Muscle layer of duodenum (tissue), 2 donors: ENCODE results near the gene RAD51B.

ENCODE experiments used
- H3K27ac ChIP-seq: one replicate; pipeline ENCODE4 v1.7.0; 2013; ENCODE audit warnings: mild to moderate bottlenecking, low read length
- H3K27me3 ChIP-seq: one replicate; pipeline ENCODE4 v1.7.0; 2013; ENCODE audit warnings: low read depth, mild to moderate bottlenecking, control low read depth, low read length
- H3K36me3 ChIP-seq, 2 donors: one replicate each; pipeline ENCODE4 v1.7.0; 2013; ENCODE audit warnings: low read length in 2 of 2, control low read depth in 1 of 2, mild to moderate bottlenecking in 1 of 2; ENCODE audit not compliant: insufficient read depth in 2 of 2, control insufficient read depth in 1 of 2
- H3K4me1 ChIP-seq, 2 donors: one replicate each; pipeline ENCODE4 v1.7.0; 2013; ENCODE audit warnings: low read length in 2 of 2, mild to moderate bottlenecking in 2 of 2, control low read depth in 1 of 2, moderate library complexity in 1 of 2; ENCODE audit not compliant: insufficient read depth in 2 of 2, control insufficient read depth in 1 of 2
- H3K4me3 ChIP-seq, 2 donors: one replicate each; pipeline ENCODE4 v1.7.0; 2013; ENCODE audit warnings: low read length in 2 of 2, low read depth in 1 of 2, mild to moderate bottlenecking in 1 of 2
- H3K9me3 ChIP-seq, 2 donors: one replicate each; pipeline ENCODE4 v1.7.0; 2013; ENCODE audit warnings: low read length in 2 of 2, control low read depth in 1 of 2, mild to moderate bottlenecking in 1 of 2; ENCODE audit not compliant: control insufficient read depth in 1 of 2
- donor health status: healthy.

The RAD51B gene

DNA sequence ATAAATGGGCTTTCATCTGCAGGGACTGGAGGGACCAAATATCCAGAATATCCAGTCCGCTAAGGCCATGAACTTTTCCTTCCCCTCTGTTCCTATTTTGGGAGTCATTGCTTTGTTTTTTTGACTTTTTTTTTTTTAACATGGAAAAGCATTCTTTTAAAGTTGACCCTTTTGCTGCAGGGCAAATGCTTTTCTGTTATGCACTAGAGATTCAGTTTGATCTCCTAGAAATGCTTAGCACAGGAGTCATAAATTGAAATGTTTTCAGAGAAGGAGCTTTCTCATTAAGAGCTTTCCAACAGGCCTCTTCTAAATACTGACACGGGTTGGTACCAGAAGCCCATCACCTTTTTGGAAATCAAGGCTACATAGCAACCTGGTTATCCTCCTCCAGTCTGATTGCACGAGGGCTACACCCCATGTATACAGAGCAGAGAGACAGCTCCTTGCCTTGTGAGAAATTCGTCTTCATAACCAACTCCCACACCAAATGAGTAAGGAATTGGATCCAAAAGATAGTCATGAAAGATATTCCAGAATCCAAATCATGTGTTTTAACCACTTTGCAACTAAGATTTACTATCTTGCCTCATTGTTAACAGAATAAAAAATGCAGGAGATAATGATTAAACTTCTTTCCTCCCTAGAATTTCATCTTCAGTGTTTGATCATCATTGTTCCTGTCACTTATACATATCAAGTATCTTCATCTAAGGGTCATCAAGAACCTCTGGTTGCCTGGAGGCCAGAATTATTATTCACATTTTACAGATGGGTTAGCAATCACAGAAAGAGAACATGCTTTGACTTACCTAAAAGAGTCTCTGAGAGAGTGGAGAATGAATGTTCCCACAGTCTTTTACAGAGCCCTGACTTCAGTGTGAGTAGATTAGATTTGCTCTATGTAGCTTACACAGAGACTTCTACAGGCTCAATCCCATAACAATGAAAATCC, 583.9 kb downstream of the RAD51B start:
- Histone ChIP-seq H3K27me3 (no peaks in the 10 kb centered on the region), H3K4me1 (peaks cover 0 to 24% of the 10 kb centered on the region in 2 donors), H3K9me3 (no peaks in the 10 kb centered on the region), H3K4me3 (no peak overlapping the region), H3K27ac (no peak overlapping the region), H3K36me3 (no peaks in the 10 kb centered on the region)

GRCh38 chr14:68404146-68404527, 584.6 kb downstream of the RAD51B start:
- Histone ChIP-seq H3K36me3 (no peaks in the 10 kb centered on the region), H3K27me3 (no peaks in the 10 kb centered on the region), H3K9me3 (no peaks in the 10 kb centered on the region), H3K27ac (no peak overlapping the region), H3K4me1 (peaks cover 0 to 21% of the 10 kb centered on the region in 2 donors), H3K4me3 (no peak overlapping the region)

- H3K4me3 ChIP-seq: no peak overlapping the region
- H3K4me1 ChIP-seq: peaks cover 0 to 21% of the 10 kb centered on the region in 2 donors
- no peaks in the 10 kb centered on the region for H3K36me3 ChIP-seq
- H3K9me3 ChIP-seq: no peaks in the 10 kb centered on the region
- H3K27ac ChIP-seq: no peak overlapping the region
- H3K27me3 ChIP-seq: no peaks in the 10 kb centered on the region
These were observed 585.1 kb downstream of the RAD51B start for GRCh38 chr14:68404652-68405183.

DNA sequence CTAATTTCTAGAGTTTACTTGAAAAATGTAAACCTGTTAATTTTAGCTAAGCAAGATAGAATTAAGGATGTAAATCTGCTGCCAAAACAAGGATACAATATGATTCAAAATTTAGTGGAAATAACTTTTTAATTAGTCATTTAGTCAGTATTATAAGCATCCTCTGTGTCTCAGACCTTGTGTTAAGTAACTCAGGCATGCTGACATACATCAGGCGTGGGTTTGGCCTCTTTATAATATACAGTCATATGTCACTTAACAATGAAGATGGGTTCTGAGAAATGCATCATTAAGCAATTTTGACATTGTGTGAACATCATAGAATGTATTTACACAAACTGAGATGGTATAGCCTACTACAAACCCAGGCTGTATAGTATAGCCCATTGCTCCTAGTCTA, 586.4 kb downstream of the RAD51B start:
- H3K36me3 ChIP-seq: no peaks in the 10 kb centered on the region
- H3K4me1 ChIP-seq: peaks cover 0 to 21% of the 10 kb centered on the region in 2 donors
- no peaks in the 10 kb centered on the region for H3K27me3 ChIP-seq
- H3K9me3 ChIP-seq: no peaks in the 10 kb centered on the region
- H3K4me3 ChIP-seq: no peak overlapping the region
- no peak overlapping the region for H3K27ac ChIP-seq

GRCh38 chr14:68407285-68407684, 587.7 kb downstream of the RAD51B start:
- Histone ChIP-seq H3K4me1 (peaks cover 0 to 13% of the 10 kb centered on the region in 2 donors), H3K4me3 (no peak overlapping the region), H3K36me3 (no peaks in the 10 kb centered on the region), H3K27ac (no peak overlapping the region), H3K9me3 (no peaks in the 10 kb centered on the region), H3K27me3 (no peaks in the 10 kb centered on the region)

DNA sequence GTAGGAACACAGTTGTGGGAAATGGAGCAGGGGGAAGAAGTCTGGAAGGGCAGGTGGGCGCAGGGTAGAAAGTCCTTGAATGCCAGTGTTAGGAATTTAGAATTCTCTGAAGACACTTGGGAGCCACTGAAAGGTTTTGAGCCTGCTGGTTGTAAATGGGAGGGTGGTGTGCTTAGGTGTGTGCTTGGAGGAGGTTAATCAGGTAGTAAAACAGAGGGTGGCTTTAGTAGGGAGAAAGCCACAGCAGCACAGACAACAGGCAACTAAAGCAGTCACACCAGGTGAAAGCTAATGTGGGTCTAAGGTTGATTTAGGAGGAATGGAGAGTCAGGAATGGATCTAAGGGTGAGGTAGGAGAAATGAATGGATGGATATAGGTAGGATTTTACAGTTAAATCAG, 588.2 kb downstream of the RAD51B start:
- Histone ChIP-seq H3K4me3 (no peak overlapping the region), H3K27me3 (no peaks in the 10 kb centered on the region), H3K4me1 (peaks cover 0 to 10% of the 10 kb centered on the region in 2 donors), H3K36me3 (no peaks in the 10 kb centered on the region), H3K9me3 (no peaks in the 10 kb centered on the region), H3K27ac (no peak overlapping the region)

GRCh38 chr14:68408680-68409079, 589.1 kb downstream of the RAD51B start:
- no peaks in the 10 kb centered on the region for H3K36me3 ChIP-seq

DNA sequence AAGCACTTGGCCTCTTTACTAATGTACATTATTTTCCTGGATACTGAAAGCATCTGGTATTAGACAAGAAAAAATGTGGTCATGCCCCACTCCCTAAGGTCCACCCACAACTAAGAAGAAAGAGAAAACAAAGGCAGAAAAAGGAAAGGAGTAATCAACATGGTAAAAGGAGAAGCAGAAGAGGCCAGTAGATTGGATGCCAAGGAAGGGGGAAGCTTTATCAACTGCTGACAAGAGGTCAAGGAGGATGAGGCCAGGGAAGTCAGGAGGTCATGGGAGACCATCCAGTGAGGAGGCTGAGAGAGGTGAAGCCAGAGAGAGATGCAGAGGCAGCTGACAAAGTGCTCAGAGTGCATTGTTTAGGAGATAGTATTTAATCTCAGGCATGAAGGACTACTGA, 589.8 kb downstream of the RAD51B start:
- no peak overlapping the region for H3K27ac ChIP-seq

More at GRCh38 chr14:68408680-68409079, 589.1 kb downstream of the RAD51B start:
- Histone ChIP-seq H3K27me3 (no peaks in the 10 kb centered on the region), H3K27ac (no peak overlapping the region), H3K4me3 (no peak overlapping the region), H3K9me3 (no peaks in the 10 kb centered on the region), H3K4me1 (peaks cover 0 to 1% of the 10 kb centered on the region in 2 donors)

DNA sequence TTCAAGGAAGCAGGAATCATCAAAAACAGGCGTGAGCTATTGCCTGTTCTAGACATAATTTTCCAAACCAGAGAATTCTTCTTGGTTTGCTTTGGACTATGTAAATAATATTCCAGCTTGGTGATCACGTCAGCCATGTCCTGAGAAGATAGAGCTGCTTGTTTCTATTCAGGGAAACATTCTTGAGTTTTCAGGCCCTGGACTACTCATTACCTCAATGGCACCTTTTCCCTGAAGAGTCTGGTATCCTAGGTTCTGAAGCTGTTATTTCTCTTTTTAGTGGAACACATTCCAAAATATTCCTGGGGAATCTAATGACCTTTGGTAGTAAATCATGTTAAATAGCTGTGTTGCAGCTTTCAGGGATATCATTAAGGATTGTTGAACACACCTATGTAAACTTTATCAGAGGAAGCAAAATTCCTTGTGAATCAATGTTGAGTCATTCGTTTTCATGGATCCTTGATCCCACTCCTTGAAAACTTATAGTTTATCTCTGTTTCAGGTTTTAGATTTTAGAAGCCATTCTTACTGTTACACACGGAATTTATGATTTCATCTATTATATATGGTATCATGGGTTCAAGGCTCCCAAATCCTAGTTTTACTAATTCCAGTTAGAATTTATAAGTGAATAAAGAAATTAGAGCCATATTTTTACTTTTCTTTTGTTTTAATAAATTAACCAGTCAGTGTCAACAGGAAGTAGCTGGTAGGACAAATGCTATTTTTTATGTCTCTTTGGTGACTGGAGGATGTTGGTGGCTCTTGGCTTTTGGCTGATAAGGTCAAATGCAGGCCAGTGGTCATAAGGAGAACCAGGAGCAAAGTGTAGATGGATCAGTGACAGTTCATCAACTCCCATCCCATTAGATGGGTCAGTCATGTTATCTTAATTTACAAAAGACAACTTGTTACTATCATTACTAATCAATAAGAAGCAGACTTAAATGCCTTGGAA, 593.2 kb downstream of the RAD51B start:
- Histone ChIP-seq H3K4me1 (peaks cover 0 to 17% of the 10 kb centered on the region in 2 donors), H3K36me3 (no peaks in the 10 kb centered on the region), H3K9me3 (no peaks in the 10 kb centered on the region), H3K27ac (no peak overlapping the region), H3K4me3 (no peak overlapping the region), H3K27me3 (no peaks in the 10 kb centered on the region)

More for the DNA sequence above, 589.8 kb downstream of the RAD51B start:
- Histone ChIP-seq H3K4me3 (no peak overlapping the region), H3K36me3 (no peaks in the 10 kb centered on the region), H3K4me1 (no peaks in the 10 kb centered on the region), H3K27me3 (no peaks in the 10 kb centered on the region), H3K9me3 (no peaks in the 10 kb centered on the region)

DNA sequence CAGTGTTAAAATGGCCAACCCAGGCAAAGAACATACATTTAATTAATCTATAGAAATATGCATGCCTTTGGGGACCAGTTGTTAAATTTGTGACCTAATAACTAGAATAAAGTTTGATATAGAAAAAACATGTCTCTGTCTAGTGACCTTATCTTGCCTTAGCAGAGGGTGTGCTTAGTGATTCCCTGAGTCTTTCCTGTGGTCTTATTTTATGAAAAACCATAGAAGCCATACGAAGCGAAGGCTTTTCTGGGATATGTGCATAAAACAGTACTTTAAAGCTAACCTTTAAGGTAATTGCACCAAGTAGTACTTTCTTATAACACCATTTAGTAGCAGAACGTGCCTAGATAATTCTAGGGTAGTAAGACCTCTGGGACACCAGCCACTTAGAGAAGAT, 593.9 kb downstream of the RAD51B start:
- Histone ChIP-seq H3K27me3 (no peaks in the 10 kb centered on the region), H3K27ac (no peak overlapping the region), H3K4me1 (peaks cover 0 to 17% of the 10 kb centered on the region in 2 donors)

DNA sequence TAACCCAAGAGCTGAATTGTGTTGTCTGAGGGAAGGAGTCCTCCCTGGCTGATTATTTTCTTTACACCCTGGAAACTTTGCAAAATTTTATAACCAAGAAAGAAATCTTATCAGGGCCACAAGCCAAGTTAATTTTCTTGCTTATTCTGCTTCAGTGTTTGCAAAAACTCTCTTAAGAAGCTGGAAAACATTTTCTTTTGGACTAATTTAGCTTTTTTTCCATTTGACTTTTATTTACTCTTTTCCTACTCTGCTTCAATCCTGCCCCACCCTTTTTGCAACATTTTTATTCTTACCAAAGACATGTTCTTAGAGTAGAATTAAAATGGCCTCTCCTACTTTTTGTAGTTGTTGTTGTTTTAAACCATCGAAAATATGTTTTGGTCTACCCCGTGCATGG, 594.5 kb downstream of the RAD51B start:
- H3K4me1 ChIP-seq: peaks cover 0 to 17% of the 10 kb centered on the region in 2 donors
- no peak overlapping the region for H3K4me3 ChIP-seq
- H3K36me3 ChIP-seq: no peaks in the 10 kb centered on the region
- no peaks in the 10 kb centered on the region for H3K9me3 ChIP-seq
- no peak overlapping the region for H3K27ac ChIP-seq
- H3K27me3 ChIP-seq: no peaks in the 10 kb centered on the region

More for the DNA sequence above, 593.9 kb downstream of the RAD51B start:
- Histone ChIP-seq H3K4me3 (no peak overlapping the region), H3K36me3 (no peaks in the 10 kb centered on the region), H3K9me3 (no peaks in the 10 kb centered on the region)
